AG08396 (cell line): ENCODE data around the gene PDLIM5.

ENCODE experiments used
- DNase-seq: peaks from one replicate; pipeline ENCODE4 v3.0.0; 2012; ENCODE audit warnings: low spot score, mixed read lengths

Gene PDLIM5

DNA sequence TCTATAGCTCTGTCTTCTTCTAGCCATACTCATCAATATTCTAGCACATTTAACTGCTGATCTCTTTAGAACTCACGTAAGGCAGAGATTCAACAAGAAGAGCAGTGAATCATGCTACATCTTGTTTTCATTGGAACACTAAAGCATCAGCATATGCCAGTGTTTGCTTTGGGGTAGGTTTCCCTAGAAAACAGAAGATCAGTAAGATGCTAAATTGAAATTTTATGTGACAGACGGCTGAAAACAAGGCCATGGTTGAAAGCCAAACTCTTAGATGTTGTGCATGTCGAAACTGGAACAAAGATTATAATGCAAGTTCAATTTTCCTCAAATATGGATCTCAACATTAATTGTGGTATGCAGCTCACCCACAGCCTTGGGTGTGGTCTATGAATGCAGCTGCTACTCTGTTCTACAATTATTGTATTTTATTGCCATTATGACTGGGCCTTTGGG lies 107.6 kb downstream of the PDLIM5 start:
- DNase-seq: no peak

DNA sequence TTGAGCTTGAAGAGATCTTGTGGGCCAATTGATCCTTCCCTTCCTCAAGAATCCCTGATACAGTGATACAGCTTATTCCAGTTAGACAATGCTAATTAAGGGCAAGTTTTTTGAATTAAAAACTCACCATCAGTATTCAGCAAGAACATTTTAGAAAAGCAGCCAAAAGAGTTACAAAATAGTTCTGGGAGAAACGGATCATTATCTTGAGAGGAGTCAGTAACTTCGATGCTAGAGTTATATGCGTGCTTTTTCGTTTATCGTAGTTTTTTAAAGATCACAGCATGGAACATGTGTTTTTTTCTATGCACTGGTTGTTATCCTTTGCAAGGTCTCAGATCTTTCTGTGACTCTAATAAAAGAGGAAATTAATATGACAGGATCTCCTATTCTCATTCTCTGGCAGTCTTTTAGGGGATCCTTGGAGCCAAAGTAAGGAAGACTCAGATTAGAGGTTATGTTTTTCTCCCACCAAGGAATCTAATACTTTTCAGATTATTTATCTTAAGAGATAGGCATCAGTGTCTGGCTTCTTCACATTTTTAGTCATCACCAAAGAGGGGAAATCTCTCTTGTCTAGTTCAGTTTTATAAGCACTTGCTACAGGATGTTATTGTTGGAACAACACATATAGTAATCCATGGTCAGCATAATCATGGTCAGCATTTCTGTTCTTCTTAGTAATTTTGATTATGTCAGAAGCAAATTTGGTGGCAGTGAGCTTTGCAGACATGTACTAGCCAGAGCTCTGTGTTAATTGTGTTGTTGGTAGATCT lies 109.7 kb downstream of the PDLIM5 start:
- DNase-seq: peak; percentile 5

GRCh38 chr4:94562285-94562684 lies 110.5 kb downstream of the PDLIM5 start:
- no peak for DNase-seq

GRCh38 chr4:94564252-94564651 lies 112.5 kb downstream of the PDLIM5 start:
- no peak for DNase-seq

DNA sequence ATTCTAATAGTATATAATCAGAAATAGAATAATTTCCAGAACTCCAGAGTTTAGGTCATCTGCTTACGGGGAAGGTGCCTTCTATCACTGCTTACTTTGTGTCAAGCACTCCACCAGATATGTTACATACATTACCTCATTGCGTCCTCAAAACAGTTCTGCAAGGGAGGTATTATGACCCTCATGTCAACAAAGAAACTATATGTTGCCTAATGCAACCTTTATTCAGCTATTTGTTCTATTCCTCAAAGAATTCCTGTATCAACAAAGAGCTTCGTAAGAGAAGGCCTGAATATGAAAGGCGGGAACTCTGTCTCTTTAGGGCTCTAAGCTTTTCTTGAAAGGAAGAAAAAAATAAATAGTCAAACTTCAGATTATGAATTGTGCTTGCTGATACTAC lies 114.7 kb downstream of the PDLIM5 start:
- DNase-seq: no peak

GRCh38 chr4:94567811-94568210 lies 116.1 kb downstream of the PDLIM5 start:
- DNase-seq: no peak

GRCh38 chr4:94570558-94570957 lies 118.8 kb downstream of the PDLIM5 start:
- no peak for DNase-seq

DNA sequence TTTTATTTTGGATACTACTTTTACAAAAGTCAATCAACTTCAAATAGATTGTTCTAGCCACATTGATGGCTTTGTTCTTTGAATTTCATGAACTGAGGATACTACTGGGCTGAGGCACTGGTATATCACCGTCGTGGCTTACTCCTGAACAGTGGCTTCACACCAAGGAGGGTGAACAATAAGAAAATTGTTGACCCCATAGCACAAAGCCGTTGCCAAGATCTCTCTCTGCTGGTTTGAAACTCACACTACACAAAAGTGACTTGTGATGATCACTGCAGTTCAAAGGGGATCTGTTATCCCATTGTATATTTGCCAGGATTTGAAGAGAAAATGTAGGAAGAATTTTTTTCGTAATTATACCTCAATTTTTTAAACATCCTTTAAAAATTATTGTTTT lies 119.6 kb downstream of the PDLIM5 start:
- DNase-seq: no peak

DNA sequence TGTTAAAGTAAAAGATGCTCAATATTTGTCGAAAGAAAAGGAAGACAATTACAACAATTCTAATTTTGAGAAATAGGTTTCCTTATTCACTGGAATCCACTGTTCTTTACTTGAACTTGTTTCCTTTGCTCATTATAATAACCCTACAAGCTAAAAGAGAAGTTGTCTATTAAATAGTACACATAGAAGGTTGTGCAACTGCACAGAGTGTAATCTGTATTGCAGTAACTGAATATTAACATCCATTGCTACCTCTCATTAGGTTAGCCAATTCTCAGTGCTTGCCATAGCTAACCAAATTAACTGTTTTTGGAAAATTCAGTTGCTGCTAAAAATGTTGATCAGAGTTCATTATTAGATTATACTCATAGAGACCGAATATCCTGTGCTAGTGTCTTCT lies 120.0 kb downstream of the PDLIM5 start:
- DNase-seq: no peak

DNA sequence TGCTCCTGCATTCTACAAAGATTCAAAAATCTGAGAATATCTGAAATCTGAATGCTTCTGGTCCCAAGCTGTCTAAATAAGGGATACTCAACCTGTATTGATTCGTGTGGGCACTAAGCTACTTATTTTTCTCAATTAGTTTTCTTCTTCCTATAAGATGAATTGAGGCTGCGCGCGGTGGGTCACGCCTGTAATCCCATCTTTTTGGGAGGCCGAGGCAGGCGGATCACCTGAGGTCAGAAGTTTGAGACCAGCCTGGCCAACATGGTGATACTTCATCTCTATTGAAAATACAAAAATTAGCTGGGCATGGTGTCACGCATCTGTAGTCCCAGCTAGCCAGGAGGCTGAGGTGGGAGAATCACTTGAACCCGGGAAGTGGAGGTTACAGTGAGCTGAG lies 122.3 kb downstream of the PDLIM5 start:
- no peak for DNase-seq

DNA sequence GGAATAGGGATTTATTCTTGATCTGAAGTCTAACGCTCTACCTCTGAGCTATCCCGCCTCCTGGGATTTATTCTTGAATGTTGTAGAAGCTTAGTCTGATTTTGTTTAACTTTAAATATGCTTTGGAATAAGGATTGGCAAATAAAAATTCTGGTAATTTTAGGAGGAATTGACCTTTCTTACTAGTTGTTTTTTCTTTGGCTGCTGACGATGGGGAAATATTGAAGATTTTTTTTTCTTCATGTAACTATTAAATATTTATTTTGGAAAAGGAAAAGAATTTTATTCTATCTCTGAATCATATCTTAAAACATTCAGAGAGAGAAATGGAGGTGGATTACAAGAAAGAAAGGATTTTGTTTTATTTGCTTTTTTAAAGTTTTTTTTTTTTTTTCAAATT lies 122.9 kb downstream of the PDLIM5 start:
- DNase-seq: no peak

DNA sequence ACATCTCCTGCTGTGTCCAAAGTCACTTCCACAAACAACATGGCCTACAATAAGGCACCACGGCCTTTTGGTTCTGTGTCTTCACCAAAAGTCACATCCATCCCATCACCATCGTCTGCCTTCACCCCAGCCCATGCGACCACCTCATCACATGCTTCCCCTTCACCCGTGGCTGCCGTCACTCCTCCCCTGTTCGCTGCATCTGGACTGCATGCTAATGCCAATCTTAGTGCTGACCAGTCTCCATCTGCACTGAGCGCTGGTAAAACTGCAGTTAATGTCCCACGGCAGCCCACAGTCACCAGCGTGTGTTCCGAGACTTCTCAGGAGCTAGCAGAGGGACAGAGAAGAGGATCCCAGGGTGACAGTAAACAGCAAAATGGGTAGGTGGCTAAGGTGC lies 123.9 kb downstream of the PDLIM5 start:
- no peak for DNase-seq

- no peak for DNase-seq
Measured at GRCh38 chr4:94576210-94576609, 124.5 kb downstream of the PDLIM5 start.

DNA sequence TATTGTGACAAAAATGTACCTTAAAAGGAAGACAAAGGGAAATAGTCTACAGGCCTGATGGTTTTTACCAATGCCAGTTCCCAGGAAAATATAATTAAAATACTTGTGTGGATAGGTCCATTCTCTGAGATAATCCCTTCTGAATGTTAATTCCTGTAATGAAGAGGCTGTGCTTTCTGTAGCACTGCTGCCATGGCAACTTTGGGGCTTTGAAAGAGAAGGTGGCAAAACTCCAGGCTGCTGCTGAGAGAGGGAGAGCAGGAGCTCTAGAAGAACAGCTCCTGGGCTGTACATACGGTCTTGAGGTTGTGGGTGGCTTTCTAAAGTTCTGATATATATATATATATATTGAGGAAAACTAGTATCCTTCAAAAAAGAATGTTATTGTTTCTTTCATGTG lies 125.4 kb downstream of the PDLIM5 start:
- peak; percentile 39 for DNase-seq

DNA sequence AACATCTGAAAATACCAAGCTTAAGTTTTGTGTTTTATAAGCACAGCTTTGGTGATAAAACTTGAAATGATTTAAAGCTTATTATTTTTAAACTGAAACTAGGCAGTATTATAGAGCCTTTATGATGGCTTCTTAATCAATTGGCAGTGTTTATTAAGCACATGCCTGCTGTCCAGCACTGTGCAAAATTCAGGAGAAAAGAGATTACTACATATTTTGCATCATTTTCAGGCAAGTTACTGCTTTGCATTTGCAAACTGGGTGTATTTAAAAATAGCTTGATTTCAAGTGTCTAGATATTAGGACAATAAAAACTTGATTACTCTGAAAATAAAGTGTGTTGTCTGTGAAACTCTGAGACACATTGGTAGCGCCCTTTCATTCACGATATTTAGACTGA lies 126.5 kb downstream of the PDLIM5 start:
- DNase-seq: no peak

DNA sequence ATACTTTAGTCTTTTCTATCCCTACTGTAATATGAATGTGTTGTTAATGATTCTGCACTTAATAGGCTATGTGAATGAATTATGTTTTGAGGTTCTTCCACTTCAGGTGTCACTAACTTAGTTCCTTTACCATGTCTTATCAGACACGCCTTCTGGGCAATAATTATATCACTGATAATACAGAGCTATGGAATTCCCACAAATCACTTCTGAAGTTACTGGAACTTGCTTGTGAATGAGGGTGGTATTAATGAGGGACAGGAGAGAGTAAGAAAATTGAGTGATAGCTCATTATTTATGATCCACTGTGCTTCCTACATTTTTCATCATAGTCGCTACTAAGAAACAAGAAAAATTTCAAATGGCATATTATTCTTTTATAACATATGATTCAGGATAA lies 130.0 kb downstream of the PDLIM5 start:
- no peak for DNase-seq

GRCh38 chr4:94582517-94582916 lies 130.8 kb downstream of the PDLIM5 start:
- no peak for DNase-seq

GRCh38 chr4:94583914-94584641 lies 132.3 kb downstream of the PDLIM5 start:
- no peak for DNase-seq

DNA sequence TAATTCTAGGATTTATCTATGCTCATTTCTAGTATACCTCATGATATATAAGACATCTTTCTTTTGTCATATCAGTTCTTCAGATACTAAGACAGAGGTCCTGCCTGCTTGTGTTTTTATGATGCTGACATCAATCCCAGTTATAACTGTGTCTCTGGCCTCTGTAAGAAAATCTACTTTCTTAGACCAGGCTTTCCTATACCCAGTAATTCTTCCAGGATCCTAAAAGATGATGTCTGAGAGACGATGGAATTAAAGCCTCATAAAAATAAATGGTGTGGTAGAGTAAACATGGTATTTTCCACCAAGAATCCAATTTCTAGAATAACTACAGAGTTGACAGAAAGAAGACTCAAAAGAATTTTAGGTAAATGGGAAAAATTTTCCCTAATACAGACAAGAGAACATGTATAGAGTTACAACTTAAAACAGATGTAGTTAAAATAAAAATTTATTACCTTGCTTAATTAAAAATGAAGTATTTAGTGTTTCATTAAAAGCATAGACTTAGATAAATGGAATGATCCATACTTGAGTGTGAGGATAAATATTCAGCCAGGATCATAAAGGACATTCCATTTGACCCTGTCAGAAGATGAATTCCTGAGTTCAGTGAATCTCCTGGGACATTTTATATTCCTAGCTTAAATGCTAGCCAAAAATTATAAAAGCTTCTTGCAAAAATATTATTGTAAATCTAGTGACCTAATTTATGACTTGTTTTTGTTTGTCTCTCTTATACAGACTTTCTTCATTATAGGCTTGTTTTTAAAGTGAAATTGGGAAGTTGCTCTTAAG lies 137.4 kb downstream of the PDLIM5 start:
- no peak for DNase-seq

- DNase-seq: no peak
Measured at GRCh38 chr4:94590493-94590892, 138.8 kb downstream of the PDLIM5 start.

- DNase-seq: no peak
Measured at GRCh38 chr4:94591289-94591688, 139.5 kb downstream of the PDLIM5 start.

DNA sequence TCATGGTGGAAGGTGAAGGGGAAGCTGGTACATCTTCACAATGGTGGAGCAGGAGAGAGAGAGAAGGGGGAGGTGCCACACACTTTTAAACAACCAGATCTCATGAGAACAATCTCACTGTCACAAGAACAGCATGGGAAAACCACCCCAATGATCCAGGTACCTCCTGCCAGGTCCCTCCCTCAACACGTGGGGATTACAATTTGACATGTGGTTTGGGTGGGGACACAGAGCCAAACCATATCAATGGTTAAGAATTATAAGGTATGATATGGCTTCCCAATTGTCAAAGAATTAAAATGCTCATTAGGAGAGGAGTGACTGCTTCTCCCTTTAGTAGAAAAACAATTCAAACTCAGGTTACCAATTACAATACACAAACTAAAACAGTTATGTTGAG lies 143.3 kb downstream of the PDLIM5 start:
- DNase-seq: no peak
